22Rv1 (cell line): Measurements from ENCODE around the gene HDLBP.

Experiments
- H3K27ac ChIP-seq: fragments of 450-650 bp; 2 replicates; pipeline ENCODE4 v1.5.1; 2017
- ZFX ChIP-seq: fragments of 450-650 bp; IDR thresholded peaks from 2 replicates; pipeline ENCODE4 v1.6.1; 2017; ENCODE audit warnings: antibody characterized with exemption, borderline replicate concordance
- TF ChIP-seq, protein P1 (sequence below): fragments of 450-650 bp; IDR thresholded peaks from 2 replicates; pipeline ENCODE4 v1.5.1; 2017; ENCODE audit warnings: mild to moderate bottlenecking

HDLBP gene

DNA sequence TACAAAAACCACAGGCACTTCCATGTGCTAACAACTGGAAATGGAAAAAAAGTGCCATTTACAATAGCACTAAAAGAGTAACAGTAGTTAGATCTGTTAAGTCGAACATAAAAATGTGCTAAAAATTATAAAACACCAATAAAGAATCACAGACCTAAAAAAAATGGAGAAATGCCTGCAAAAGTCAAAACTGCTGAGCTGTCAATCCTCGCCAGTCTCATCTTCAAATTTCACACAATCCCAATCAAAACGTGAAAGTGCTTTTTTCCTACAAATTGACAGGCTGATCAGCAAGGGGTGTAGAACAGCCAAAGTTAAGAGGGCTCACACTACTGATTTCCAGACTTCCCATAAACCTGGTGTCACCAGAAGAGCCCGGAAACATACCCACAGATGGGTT lies 73.8 kb downstream of the HDLBP start:
- TF ChIP-seq, protein P1, sequence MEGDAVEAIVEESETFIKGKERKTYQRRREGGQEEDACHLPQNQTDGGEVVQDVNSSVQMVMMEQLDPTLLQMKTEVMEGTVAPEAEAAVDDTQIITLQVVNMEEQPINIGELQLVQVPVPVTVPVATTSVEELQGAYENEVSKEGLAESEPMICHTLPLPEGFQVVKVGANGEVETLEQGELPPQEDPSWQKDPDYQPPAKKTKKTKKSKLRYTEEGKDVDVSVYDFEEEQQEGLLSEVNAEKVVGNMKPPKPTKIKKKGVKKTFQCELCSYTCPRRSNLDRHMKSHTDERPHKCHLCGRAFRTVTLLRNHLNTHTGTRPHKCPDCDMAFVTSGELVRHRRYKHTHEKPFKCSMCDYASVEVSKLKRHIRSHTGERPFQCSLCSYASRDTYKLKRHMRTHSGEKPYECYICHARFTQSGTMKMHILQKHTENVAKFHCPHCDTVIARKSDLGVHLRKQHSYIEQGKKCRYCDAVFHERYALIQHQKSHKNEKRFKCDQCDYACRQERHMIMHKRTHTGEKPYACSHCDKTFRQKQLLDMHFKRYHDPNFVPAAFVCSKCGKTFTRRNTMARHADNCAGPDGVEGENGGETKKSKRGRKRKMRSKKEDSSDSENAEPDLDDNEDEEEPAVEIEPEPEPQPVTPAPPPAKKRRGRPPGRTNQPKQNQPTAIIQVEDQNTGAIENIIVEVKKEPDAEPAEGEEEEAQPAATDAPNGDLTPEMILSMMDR = no peak
- TF ChIP-seq ZFX = no peak
- no peak overlapping the region for H3K27ac ChIP-seq

DNA sequence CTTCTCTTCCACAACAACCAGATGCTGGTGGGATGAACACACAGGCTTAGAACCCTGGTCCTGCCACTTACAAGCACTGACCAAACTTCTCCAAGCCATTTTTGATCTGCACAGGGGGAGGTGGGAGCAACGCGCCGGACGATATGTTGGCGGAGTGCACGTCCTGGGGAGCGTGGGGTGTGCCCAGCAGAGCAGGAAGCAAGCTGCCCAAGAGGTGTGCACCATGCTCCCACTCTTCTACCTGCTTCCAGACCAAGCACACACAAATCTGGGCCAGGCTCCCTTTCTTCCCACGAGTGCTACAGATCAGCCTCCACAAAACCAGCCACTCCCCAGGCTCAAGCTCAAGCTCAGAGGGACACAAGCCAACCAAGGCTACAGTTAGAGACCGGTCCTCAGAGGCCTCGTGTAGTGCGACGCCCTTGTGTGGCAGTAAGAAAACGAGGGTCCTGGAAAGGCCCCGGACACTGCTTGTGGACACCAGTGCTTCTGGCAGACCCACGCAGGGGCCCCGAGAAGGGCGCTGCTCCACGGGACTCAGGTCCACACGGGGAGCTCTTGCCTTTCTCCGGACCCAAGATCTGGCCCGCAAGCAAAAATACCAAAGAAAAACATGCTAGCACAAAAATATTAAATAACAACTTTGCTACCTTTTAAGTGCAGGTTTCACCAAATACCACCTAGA lies 75.0 kb downstream of the HDLBP start:
- no peak overlapping the region for H3K27ac ChIP-seq
- TF ChIP-seq, protein P1 = no peak
- no peak for TF ChIP-seq ZFX

DNA sequence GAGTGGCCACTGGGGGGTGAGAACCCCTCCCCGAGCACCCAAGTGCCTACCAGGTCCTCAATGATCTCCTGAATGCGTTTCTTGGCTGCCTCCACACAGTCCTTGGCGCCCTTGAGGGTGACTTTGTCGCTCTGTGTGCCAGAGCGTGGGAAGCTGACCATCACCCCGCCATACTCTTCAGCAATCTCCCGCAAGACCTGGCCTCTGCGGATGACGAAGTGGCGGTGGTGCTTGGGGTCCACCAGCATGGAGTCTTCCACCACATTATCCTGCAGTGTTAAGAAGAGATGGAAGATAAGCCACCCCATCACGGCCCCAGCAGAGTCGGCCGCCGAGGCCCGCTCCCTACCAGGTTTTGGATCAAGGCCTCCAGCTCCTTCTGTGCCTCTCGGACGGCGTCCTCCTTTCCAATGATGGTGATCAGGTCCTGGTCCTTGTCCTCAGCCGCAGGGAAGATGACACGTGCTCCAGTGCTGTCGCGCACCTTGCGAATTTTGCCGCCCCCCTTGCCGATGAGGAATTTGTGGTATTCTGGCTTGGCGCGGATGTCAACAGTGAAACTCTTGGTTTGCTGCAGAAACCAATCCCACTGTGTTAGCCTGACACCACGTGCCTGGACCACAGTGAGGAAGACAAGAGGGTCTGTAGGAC lies 75.8 kb downstream of the HDLBP start:
- H3K27ac ChIP-seq = no peak overlapping the region
- TF ChIP-seq ZFX = no peak
- TF ChIP-seq, protein P1 = no peak

DNA sequence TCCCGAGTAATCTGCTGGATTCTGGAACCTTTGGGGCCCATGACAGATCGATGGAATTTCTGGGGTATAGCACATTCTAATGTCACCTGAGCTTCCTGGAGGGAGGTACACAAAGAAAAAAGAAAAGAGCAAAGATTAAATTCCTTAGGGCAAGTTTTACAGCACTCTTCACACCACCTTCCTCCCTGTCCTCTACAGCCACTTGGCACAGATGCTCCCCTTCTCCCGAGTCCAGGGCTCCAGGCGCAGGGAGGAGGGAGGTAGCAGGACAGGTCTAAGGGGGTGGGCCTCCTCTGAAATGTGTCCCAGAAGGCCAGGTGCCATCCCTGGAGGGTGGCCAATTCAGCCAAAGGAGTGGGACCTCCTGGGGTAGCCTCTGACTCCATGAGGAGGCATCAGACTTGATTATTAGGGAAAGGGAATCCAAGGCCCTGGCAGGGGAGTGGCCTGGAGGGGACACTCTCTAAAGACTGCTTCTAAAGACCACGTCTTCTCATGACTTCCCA lies 76.7 kb downstream of the HDLBP start:
- H3K27ac ChIP-seq = no peak overlapping the region
- TF ChIP-seq, protein P1 = no peak
- TF ChIP-seq ZFX = no peak

DNA sequence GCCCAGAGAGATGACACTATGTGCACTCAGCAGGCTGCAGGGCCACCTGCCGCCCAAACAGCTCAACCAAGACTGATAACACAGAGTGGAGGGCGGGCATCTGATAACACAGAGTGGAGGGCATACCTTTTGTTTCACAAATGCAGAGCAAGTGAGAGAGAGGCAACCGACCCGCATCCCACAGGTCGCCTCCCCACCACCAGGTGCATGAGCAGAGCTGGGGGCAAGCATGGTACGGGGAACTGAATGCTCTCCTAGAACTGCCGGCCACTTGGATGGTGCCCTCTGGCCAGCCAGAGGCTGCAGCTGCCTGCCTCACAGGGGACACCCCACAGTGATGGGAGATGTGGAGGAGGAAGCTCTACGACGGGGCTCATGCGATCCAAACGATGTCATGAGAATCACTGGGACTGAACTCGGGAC lies 77.5 kb downstream of the HDLBP start:
- H3K27ac ChIP-seq = no peak overlapping the region
- TF ChIP-seq ZFX = no peak
- TF ChIP-seq, protein P1 = no peak

DNA sequence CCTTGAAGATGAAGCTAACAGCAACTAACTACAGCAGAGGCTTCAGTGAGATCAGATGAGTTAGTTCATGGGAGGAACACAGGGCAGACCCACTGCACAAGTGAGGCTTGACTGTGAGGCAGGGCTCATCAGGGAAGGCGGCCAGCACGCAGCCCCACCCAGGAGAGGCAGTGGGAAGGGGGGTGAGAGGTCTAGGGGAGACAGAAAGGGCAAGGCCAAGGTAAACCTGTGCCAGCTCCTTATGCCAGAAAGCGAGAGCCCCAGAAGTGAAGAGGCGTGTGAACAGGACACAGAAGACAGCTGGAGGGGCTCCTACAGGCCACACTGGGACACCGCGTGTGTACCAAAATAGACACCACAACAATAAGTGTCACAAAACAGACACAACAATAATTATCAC lies 78.4 kb downstream of the HDLBP start:
- TF ChIP-seq, protein P1 = no peak
- TF ChIP-seq ZFX = no peak
- H3K27ac ChIP-seq = no peak overlapping the region
